Spleen (tissue), 7 donors: Measurements from ENCODE around the gene C10orf88.

Experiments used
- CTCF ChIP-seq, 11 experiments: fragments of 200-600 bp in 7 of 11; fragments of 450-650 bp in 4 of 11; sonication (generic) in 4 of 11; IDR thresholded peaks in 8 of 11; conservative IDR thresholded peaks in 3 of 11; 1 replicate in 7 of 11; 2 replicates in 4 of 11; pipeline versions ENCODE4 v1.4.0 to v1.8.0; 2016 to 2021; ENCODE audit warnings: antibody characterized with exemption in 11 of 11, inconsistent platforms in 4 of 11, mild to moderate bottlenecking in 1 of 11
- POLR2A ChIP-seq, 3 donors: fragments of 450-650 bp; IDR thresholded peaks; one replicate each; pipeline ENCODE4 v1.5.1; 2017; ENCODE audit warnings: antibody characterized with exemption in 3 of 3, mild to moderate bottlenecking in 1 of 3
- POLR2AphosphoS5 ChIP-seq, 3 donors: sonication (generic); formaldehyde crosslinking; IDR thresholded peaks; one replicate each; pipeline ENCODE4 v1.5.1; 2017; ENCODE audit warnings: antibody characterized with exemption in 3 of 3
- donor health status: DM: no; HTN: no; CAD: no; lungs with moderate emphysema.
- donor health status: DM: no; HTN: no; CAD: no.
- donor health status: DM: no; HTN: no; CAD: no.

DNA sequence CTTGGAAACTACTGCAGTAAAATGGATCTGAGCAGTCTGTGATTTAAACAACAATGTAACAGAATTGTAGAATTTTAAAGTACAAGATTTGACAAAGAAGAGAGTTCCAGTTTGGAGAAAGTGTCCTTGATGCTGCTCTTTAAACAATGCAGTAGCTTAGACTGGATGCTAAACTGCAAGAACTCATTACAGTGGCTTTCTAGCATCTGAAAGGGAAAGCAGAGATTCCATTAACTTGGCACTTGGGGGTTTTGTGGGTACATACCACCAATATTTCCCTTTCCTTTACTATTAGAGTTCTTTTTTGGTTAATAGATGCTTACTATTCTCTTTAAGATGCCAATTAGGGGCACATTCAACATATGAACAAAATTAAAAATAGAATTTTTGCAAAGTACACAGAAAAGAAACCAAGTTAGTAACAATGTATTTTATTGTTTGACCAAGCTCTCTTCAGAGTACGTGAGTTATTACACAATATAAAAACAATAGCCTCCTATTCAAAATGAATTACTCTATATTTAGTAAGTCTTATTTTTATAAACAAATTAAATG is 38.1 kb upstream of the C10orf88 start:
- no peak for TF ChIP-seq CTCF (IDR thresholded peaks at IDR 0.05 in 8 of 11, conservative IDR thresholded peaks at IDR 0.05 in 3 of 11)
- TF ChIP-seq POLR2AphosphoS5 (IDR thresholded peaks at IDR 0.05) = no peak
- TF ChIP-seq POLR2A (IDR thresholded peaks at IDR 0.05) = no peak
